ENCODE measurements around the gene PAM16.

Gene PAM16

DNA sequence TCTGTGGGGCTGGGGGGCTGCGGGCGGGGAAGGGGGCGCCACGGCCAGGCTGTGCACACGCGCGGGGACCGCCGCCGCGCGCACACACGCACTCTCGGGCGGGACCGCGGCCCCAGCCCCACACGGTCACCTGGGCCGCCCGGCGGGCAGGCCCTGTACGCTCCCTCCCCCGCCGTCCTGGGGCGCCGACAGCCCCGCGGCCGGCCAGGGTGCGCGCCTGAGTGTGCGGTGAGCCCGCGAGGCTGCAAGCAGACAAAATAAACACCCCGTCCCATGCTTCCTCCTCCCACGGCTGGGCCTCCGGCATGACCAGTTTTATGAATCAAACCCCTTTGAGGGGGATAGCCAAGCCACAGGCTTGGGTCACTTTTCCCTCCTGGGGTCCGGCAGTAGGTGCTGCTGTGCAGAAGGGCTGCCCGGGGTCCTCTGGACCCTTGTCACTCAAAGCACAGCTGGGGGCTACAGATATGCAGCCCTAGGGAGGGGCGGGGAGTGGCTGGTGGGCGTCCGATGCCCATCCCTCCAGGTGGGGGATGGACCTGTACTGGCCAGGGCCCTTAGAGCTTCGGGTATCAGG is 21.0 kb upstream of the PAM16 start:
- peak overlapping the region; percentile 47 for H3K4me3 ChIP-seq (ENCODE audit: low read depth, low read length)

DNA sequence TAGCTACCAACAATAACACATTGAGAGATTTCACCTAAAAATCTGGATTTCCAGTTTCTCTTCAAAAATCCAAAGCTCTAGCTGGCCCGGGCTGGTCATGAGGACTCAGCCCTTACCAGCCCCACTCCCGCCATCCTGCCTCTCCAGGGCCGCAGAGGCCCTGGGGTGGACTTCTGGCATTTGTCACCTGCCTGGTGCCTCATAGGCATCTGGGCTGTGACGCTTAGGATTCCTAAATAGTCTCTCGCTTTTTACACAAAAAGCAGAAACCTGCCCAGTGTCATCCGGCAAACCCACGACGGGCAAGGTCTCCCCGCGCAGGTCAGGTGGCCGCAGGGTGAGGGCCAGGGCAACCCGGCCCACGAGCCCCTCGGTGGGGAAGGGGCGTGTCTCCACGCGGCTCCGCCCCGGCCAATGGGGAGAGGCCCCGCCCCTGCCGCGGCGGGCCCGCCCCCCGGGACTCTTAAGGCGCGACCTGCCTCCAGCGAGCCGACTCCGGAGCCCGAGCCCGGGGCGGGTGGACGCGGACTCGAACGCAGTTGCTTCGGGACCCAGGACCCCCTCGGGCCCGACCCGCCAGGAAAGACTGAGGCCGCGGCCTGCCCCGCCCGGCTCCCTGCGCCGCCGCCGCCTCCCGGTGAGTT is 20.4 kb upstream of the PAM16 start, which contains the start of gene VASN:
TSS of gene VASN (plus strand) at position 492 of the 644 bp plus-strand sequence. CDS start 9,030 bp downstream, outside the sequence.
- H3K4me3 ChIP-seq (ENCODE audit: low read depth, low read length), result peak within 1 kb of the TSS; percentile 47

DNA sequence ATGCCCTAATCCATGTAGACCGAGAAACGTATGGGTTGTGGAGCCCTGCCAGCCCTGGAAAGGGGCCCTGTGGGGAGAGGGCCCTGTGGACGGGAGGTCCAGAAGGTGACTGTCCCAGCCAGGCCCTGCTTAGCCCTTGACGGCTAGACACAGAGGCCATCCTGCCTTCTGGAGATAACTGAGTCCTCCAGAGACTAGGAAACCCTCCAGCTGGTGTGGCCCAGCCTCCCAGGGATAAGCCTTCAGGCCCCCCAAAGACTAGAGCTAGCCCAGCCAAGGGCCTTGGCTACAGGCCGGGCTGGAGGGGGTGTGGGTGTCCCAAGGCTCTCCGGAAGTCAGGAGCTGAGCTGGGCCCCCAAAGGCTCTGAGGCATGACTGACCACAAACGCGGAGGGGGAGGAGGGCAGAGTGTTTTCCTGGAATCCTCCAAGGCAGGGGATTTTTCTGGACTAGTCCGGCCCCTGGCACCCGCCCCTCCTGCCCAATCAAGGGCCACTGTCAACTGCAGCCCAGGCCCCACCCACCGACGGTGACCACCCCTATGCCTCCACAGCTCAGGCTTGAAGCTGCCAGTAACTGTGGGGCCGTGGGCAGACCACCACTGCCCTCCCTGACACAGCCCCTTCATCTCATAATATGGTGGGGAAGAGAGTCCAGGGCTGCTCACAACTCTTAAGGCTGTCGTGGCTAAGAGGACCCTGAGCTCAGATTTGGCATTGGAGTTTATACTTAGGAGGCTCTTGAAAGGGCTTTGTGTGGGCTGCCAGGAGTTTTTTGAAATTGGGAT is 19.6 kb upstream of the PAM16 start:
- H3K4me3 ChIP-seq (ENCODE audit: low read depth, low read length), result no peak overlapping the region

DNA sequence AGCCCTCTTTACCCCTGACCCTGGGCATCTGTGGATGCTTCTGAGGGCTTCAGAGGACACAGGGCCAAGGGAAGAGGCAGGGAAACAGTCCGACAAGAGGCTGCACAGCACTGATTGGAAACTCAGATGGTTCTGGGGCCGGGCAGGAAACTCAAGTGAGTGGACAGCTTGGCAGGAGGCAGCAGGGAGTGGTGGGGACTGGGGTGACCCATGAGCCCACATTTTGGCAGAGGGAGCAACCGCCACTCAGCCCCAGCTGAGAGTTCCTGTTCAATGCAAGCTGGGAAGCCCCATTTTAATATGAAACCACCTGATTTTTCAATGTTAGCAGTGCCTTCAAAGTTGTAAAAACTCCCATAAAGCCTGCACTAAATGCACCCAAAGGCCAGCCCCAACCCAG is 19.0 kb upstream of the PAM16 start:
- no peak overlapping the region for H3K4me3 ChIP-seq (ENCODE audit: low read depth, low read length)

DNA sequence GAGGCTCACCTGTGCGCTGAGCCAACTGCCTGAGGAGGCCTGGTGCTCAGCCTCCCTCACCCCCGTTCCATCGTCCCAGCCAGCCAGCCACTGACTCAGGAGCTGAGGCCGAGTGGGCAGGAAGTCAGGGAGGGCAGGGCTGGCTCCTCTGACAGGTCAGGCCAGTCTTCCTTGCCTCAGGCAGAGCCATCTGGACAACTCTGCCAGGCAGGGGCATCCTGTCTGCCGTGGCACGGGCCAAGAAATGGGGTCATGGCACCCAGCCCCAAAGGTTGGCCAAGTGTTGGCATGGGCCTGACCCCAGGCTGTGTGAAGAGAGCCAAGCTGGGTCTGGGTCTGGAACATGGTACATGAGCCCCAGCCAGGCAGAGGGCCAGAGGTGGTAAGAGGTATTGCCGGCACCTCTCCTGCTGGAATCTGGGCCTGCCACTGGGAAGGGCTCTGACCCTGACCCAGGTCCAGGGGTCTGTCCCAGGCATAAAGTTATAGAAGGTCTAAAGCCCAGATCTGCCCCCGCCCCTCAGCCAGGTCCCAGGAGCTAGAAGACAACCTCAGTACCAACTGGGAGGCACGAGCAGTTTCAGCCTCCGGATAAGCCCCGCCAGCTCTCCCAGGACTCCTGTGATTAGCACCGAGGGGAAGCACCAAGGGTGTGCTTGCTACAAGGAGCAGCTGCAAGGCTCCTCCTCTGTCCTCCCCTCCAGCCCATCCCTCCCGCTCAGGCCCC is 18.0 kb upstream of the PAM16 start:
- H3K4me3 ChIP-seq (ENCODE audit: low read depth, low read length), result no peak overlapping the region

DNA sequence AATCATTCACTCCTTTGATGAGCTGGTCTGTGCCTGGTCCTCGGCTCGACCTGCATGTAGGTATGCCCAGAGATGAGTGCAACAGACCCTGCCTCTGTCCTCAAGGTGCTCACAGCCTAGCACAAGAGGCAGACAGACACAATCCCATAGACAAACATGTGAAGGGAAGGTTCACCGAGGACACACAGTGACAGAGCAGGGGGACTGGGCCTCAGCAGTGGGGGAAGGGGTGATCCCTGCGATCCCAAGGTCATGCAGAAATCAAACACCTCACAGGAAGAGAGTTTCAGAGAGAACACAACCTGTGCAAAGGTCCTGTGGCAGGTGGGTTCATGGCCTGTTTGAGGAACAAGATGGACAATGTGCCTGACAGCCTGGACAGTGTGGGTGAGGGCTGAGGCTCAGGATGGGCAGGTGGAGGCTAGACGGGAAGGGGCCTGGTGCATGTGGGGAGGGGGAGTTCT is 16.3 kb upstream of the PAM16 start:
- H3K4me3 ChIP-seq (ENCODE audit: low read depth, low read length), result no peak overlapping the region

DNA sequence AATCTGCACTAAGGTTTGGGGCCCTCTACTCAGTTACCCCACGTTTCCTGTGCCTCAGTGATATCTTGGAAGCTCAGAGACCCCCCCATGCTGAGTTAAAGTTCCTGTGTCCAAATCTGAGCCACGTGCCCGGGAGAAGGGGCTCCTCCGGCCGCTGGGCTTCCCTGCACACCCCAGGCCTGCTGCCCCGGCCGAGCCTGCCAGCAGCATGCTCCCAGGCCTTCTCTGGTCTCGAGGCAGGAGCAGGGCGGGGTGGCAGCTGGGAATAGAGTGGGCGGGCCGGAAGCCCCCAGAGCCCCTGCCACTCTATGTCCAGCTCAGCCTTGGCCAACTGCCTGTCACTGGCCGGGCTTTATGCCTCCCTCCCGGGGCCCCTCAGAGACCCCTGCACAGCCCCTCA is 14.9 kb upstream of the PAM16 start:
- no peak overlapping the region for H3K4me3 ChIP-seq (ENCODE audit: low read depth, low read length)

DNA sequence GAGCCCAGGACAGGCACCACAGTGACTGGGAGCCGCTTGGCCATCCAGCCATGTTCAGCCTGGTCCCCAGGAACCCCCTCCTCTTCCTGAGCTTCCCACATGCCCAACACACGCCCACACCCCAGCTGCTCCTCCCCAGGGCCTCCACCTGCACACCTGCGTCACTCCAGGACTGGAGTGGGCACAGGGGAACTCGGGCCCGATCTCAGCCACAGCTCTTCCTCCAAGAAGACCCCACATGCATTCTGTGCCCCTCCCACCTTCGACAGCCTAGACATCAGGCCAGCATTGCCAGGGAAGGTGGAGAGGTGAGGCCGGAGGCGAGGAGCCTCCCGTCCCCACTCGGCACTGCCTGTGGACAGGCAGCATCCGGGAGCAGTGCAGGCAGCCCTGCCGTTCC is 14.5 kb upstream of the PAM16 start:
- H3K4me3 ChIP-seq (ENCODE audit: low read depth, low read length), result no peak overlapping the region

DNA sequence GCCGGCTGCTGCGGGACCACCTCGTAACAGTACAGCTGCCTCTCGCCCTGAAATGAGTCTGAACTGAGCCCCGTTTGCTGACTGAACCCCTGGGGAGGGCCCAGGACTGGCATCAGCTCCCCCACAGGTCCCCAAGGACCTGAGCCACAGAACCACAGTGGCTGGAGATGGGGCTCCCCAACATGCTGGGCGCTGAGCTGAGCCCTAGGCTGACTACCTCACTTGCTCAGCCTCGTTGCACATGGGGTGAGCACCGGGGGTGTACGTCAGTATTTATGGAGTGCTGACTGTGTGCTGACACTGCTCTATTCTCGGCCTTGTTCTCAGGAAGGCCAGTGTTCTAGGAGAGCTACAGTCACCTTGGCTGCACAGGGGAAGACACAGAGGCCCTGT is 13.9 kb upstream of the PAM16 start:
- H3K4me3 ChIP-seq (ENCODE audit: low read depth, low read length), result no peak overlapping the region

DNA sequence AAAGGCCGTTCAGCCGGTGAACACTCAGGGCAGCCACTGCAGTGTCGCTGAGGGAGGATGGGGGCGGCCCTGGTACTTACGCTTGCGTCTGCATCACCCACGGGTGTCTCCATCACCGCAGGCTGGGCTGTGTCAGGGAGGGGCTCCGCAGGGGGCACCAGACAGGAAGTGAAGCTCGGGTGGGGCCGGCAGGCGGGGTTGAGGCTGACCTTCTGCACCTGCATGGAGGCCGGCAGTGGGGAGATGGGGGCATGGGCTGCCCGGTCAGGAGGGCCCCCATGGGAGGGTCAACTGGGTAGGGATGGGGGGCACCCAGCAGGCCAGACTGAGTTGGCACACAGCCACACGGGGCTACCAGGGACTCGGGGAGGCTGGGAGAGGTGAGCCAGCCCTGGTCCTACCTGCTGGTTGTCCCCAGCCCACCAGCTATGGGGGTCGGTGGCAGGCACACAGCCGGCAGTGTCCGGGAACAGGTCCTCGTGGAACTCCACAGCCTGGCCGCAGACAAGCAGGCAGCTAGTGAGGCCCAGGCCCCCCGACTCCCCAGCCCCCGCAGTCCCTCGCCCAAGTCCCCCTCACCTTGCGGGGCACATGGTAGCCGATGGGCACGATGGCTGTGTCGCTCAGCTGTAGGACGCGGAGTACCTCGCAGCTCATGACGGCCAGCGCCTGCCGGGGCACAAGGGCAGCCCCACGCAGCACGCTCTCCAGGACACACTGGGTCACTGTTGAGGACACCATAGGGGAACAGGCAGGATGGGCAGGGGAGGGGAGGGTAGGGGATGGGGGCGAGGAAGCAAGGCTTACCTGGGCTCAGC is 13.3 kb upstream of the PAM16 start:
- H3K4me3 ChIP-seq (ENCODE audit: low read depth, low read length), result no peak overlapping the region

DNA sequence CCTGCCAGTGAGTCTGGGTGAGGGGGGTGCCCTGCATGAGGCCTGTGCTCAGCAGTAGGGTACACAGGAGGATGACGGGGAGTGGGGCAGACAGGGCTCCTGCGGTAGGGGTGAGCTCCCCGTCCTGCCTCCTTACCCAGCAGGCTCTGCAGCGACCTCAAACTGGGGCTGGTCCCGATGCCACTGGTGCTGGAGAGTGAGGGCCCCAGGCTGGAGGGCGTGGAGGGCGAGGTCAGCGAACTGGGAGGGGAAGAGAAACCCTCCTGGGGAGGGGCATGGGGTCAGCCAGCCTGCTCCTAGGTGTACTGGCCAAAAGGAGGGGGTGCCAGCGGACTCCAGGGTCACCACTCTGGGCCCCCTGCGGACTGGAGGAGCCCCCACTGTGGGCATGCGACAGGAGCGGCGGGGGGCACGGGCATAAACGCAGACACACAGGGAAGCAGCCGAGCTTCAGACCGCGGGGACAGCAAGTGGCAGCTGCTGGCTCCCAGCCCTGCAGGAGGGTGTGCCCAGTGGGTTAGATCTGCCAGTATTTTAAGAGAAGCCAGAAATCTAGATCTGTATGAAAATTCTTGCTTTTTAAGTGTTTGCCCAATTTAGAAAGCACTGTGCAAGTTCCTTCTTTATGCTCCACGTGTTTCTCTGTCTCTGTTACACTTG is 11.5 kb upstream of the PAM16 start:
- H3K4me3 ChIP-seq (ENCODE audit: low read depth, low read length), result no peak overlapping the region

DNA sequence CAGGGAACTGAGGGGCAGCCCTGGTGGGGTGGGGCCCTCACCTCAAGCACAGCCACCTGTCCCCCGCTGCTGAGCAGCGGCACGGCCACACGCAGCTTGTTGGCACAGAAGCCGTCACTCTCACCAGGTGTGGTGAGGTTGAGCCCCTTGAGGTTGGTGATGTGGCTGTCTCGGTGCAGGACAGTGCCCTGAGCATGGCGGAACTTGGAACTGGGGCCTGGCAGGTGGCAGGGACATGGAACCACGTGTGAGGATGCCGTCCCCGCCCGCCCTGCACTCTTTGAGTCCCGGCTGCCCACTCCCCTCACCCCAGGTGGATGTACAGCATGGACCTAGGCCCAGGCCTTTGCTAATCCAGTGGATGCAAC is 10.8 kb upstream of the PAM16 start:
- H3K4me3 ChIP-seq (ENCODE audit: low read depth, low read length), result no peak overlapping the region

DNA sequence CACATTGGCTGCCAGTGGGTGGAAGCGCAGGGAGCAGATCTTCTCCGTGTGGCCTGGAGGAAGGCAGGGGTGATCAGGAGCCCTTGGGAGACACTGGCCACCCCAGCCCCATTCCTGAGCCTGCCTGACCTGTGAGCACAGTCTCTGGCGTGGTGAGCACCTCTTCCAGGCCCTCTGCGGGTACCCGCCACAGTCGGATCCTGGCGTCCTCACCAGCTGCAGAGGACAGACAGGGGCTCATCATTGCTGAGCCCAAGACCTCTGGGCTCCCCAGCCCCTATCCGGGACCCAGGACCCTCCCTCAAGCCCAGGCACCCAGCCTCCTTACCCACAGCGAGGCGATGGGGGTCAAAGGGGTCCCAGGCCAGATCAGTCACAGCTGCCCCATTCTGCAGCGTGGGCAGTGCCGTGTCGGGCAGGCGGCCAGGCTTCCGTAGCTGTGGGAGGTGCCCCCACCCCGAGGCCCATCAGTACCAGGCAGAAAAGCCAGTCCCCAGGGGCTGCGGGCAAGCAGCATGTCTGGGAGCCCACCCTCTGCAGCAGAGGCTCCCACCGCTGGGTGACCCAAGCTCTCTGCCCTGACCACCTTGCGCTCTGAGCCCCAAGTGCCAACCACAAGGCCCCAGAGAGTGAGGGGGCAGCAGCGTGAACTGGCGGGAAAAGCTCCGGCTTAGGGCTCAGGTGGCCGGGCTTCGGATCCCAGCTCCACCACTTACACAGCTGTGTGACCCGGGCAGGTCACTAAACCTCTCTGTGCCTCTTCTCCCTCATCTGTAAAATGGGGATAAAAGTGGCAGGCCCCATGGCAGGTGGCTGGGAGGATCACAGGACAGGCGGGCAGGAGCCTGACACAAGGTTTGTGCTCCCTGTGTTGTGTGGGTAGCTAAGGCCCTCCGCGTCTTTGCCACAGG is 10.2 kb upstream of the PAM16 start:
- no peak overlapping the region for H3K4me3 ChIP-seq (ENCODE audit: low read depth, low read length)

DNA sequence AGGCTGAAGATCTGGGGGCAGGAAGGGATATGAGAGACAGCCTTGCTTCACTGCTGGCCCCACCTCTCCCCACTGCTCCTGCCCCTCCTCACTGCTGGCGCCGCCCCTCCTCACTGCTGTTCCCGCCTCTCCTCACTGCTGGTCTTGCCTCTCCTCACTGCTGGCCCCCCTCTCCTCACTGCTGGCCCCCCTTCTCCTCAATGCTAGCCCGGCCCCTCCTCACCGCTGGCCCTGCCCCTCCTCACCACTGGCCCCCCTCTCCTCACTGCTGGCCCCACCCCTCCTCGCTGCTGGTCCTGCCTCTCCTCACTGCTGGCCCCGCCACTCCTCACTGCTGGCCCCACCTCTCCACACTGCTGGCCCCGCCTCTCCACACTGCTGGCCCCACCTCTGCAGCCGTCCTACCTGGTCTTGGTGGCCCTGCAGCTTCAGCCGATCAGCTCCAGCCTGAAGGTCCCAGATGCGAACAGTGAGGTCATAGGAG is 9.5 kb upstream of the PAM16 start:
- no peak overlapping the region for H3K4me3 ChIP-seq (ENCODE audit: low read depth, low read length)

DNA sequence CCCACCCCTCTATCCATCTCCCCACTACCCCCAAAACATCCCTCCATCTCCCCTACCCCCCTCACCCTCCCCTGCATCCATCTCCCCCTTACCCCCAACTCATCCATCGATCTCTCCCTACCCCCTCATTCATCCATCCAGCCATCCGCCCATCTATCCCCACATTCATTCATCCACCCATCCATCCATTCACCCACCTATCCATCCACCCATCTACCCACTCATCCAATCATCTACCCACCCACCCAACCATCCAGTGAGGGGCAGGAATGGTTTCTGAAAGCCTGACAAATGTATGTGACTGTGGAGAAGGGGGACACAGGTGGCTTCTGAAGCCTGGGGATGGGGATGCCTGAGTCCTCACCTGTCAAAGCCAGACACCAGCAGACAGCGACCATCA is 8.8 kb upstream of the PAM16 start:
- H3K4me3 ChIP-seq (ENCODE audit: low read depth, low read length), result no peak overlapping the region

DNA sequence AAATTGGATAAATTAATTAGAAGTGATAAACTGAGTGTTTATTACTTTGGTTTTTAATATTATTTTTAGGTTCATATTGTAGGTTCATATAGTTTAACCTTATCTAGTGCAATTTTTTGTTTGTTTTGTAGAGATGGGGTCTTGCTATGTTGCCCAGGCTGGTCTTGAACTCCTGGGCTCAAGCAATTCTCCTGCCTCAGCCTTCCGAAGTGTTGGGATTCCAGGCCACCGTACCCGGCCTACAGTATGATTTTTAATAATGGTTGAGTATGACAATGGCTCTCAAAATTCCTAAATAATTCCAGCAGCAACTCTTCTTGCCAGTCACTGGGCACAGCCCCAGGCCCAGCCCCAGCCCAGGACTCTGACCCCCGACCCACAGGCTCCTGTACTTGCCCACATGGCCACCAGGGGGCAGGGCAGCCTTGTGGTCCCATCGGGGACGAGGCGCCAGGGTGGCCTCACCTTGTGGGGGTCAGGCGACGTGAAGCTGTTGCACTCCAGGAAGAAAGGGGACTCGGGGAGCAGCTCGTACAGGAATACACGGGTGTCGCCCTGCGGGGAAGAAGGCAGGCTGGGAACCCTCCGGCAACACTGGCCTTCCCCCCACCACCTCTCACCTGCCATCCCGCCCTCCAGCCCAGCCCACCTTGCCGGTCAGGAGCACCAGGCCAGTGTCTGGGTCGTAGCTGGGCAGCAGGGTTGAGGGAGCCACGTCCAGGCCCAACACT is 7.9 kb upstream of the PAM16 start:
- no peak overlapping the region for H3K4me3 ChIP-seq (ENCODE audit: low read depth, low read length)

DNA sequence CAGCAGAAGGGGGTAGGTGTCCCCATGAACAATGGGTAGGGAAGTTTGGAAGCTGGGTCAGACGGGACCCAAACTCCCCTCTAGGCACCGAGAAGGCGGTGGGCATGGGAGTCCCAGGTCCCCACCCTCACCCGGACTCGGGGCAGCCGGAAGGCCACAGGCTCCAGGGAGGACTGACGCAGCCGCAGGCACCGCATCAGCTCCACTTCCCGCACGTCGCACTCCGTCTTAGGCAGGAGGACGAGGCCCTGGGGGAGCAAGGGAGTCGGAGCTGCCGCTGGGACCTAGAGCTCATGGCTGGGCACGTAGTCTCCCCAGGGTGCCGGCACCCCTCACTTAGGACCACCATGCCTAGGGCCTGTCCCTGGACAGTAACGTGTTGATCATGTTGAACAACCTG is 7.1 kb upstream of the PAM16 start:
- no peak overlapping the region for H3K4me3 ChIP-seq (ENCODE audit: low read depth, low read length)

DNA sequence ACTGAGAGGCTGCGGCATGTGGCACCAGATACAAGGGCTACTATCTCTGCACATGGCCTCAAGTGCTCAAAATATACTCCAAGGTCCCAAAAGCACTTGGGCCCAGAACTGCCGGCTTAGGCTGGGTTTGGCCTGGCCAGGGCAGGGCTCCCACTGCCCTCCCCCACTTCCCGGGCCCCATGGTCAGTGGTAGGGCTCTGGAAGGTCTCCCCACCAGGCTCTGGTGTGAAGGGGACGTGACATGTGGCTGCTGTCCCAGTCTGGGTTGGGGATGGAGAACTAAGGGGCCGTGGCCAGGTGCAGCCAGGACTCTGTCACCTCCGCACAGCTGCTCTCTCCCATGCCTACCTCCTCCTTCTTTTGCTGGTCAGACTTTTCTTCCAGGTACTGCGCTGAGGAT is 5.7 kb upstream of the PAM16 start:
- no peak overlapping the region for H3K4me3 ChIP-seq (ENCODE audit: low read depth, low read length)

All from iPS-11a (cell line).